Activated naive CD8-positive, alpha-beta T cell treated with anti-CD3 and anti-CD28 coated beads, Interleukin-2, amount 10 ng/mL, durations not matched to agents 7 days and 5 days (primary cell): ENCODE results near the gene TGFB1. TPM values are rescaled to one million over a fixed set of nuclear protein-coding genes. Genes with fewer than 3 reads are reported as not detected.

Experiments
- ATAC-seq: fragments of 150-1000 bp; cut with Tn5 transposase; one replicate; pipeline ENCODE4 v1.10.0; 2021; ENCODE audit warnings: low read depth, moderate library complexity
- POLR2A ChIA-PET: fragments of 350-600 bp; sonication (Branson Sonifier 250); formaldehyde crosslinking; loops from one replicate; lab custom pipeline; 2021; ENCODE audit warnings: antibody characterized with exemption; lab: Charles Lee
- DNase-seq: peaks from one replicate; pipeline ENCODE4 v3.0.0; 2021
- H3K27ac Mint-ChIP-seq: one replicate; pipeline ENCODE4 v1.8.0; 2022; ENCODE audit warnings: mild to moderate bottlenecking, mixed read lengths
- H3K27me3 Mint-ChIP-seq: one replicate; pipeline ENCODE4 v1.8.0; 2022; ENCODE audit warnings: mild to moderate bottlenecking, moderate library complexity, mixed read lengths
- H3K36me3 Mint-ChIP-seq: one replicate; pipeline ENCODE4 v1.8.0; 2021; ENCODE audit warnings: mild to moderate bottlenecking, mixed read lengths
- H3K4me1 Mint-ChIP-seq: one replicate; pipeline ENCODE4 v1.8.0; 2021; ENCODE audit warnings: mixed read lengths
- H3K4me3 Mint-ChIP-seq: one replicate; pipeline ENCODE4 v1.8.0; 2022; ENCODE audit warnings: mild to moderate bottlenecking, moderate library complexity, mixed read lengths
- H3K9me3 Mint-ChIP-seq: one replicate; pipeline ENCODE4 v1.8.0; 2021; ENCODE audit warnings: mixed read lengths
- total RNA-seq, 2 experiments: library from RNA; stranded (reverse); gene quantifications; one replicate each; pipeline ENCODE4 v1.2.3, GENCODE V29; 2021

TGFB1 gene
- total RNA-seq, 2 experiments from 2014 or later: 172 to 179 TPM

DNA sequence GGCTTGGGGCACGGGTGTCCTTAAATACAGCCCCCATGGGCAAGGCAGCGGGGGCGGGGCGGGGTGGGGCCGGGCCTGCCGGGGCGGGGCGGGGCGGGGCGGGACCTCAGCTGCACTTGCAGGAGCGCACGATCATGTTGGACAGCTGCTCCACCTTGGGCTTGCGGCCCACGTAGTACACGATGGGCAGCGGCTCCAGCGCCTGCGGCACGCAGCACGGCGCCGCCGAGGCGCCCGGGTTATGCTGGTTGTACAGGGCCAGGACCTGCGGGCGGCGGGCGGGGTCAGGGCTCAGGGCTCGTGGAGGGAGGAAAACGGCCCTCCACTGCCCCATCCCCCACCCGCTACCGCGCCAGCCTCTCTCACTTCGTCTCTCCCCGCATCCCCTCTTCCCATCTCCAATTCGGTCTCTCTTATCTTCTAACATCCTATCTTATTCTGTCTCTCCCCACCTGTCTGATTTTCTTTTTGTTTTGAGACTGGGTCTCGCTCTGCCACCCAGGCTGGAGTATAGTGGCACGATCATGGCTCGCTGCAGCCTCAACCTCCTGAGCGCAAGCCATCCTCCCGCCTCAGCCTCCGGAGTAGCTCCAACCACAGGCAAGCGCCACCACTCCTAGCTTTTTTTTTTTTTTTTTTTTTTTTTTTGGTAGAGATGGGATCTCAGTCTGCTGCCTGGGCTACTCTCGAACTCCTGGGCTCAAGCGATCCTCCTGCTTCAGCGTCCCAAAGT lies 22.6 kb downstream of the TGFB1 start:
- peak overlapping the region; percentile 35 for H3K27ac Mint-ChIP-seq
- DNase-seq (no peak), ATAC-seq (no peak)
- no peaks in the 10 kb centered on the region for H3K27me3 Mint-ChIP-seq
- POLR2A ChIA-PET: no interaction called here
- H3K9me3 Mint-ChIP-seq: no peaks in the 10 kb centered on the region
- H3K4me1 Mint-ChIP-seq: peaks cover 49% of the 10 kb centered on the region
- peak overlapping the region; percentile 15 for H3K4me3 Mint-ChIP-seq
- peaks cover 33% of the 10 kb centered on the region for H3K36me3 Mint-ChIP-seq

DNA sequence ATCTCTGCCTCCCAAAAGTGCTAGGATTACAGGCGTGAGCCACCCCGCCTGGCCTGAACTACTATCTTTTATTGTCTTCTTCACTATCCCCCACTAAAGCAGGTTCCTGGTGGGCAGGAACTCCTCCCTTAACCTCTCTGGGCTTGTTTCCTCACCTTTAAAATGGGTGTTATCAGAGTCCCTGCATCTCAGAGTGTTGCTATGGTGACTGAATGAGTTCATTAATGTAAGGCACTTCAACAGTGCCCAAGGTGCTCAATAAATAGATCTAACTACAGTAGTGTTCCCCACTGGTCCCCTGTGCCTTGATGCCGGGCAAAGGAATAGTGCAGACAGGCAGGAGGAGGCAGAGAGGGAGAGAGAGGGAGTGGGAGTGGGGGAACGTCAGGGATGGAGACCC lies 23.2 kb downstream of the TGFB1 start:
- peaks cover 34% of the 10 kb centered on the region for H3K36me3 Mint-ChIP-seq

DNA sequence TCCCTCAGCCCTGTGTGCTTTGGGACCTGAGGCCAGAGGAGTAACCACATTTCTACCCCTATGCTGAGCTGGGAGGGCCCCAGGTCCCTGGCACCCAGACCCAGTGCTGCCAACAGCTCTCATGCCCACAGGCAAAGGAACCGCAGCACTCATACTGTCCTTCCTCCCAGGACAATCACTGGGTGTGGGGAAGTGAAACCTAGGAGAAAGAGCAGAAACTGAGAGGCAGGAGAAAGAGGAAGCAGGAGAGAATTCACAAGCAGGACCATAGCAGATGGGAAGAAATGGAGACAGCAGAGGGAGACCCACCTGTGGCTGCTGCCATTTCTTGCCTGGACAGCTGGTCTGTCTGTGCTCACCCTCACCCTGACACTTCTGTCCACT lies 24.9 kb downstream of the TGFB1 start:
- Mint-ChIP-seq H3K27me3 (no peaks in the 10 kb centered on the region), H3K27ac (peak overlapping the region; percentile 87), H3K4me3 (peak overlapping the region; percentile 70), H3K4me1 (peaks cover 48% of the 10 kb centered on the region), H3K36me3 (peaks cover 36% of the 10 kb centered on the region), H3K9me3 (no peaks in the 10 kb centered on the region)
- POLR2A ChIA-PET: interaction anchor here (1.2 to 4.0 kb wide), 6 partner anchors 19 to 65 kb away, joined by 3 to 54 read pairs (median 14); partner anchors contain the start of genes B9D2, HNRNPUL1 and TGFB1
- no peak for ATAC-seq
- no peak for DNase-seq

More for the DNA sequence above, 23.2 kb downstream of the TGFB1 start:
- Mint-ChIP-seq H3K27me3 (no peaks in the 10 kb centered on the region), H3K9me3 (no peaks in the 10 kb centered on the region), H3K27ac (peak overlapping the region; percentile 72), H3K4me3 (peak overlapping the region; percentile 43), H3K4me1 (peaks cover 47% of the 10 kb centered on the region)
- ATAC-seq: no peak
- DNase-seq: no peak
- POLR2A ChIA-PET: interaction anchor here (4.0 kb wide), 1 partner anchor 22 kb away, joined by 54 read pairs; the partner anchor contains the start of gene TGFB1

DNA sequence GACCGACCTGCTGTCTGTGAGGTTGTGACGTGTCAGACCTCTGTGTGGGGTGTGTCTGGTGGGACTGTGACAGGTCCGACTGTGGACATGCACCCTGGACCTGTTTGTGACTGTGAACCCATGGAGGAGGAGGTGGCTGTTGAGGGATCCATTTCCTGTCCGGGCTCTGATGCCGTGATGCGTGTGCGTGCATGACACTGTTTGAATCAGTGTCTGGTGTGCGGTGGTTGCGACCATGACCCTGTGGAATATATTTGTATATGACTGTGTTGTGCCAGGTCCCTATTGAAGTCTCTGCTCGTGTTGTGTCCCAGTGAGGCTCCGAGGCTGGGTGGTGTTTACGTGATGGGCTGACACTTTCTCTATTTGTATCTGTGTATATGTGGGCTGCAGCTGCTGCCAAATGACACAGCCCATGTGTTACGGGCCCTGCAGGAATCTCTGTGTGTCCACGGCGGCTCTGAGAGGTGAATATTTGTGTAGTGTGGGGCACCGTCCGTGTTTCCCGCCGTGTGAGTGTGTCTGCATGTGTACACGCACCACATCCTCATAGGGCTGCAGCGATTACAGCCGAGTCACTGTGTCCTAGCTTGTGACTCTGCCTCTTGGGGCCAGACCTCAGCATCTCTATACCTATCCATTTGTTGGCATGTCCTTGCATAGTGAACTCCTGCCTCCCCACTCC lies 25.4 kb downstream of the TGFB1 start:
- Mint-ChIP-seq H3K4me3 (peak overlapping the region; percentile 70), H3K9me3 (no peaks in the 10 kb centered on the region), H3K36me3 (peaks cover 34% of the 10 kb centered on the region), H3K27me3 (no peaks in the 10 kb centered on the region), H3K4me1 (peaks cover 50% of the 10 kb centered on the region), H3K27ac (peak overlapping the region; percentile 87)
- DNase-seq (peak; percentile 56), ATAC-seq (peak; percentile 46)
- POLR2A ChIA-PET: interaction anchor here (0.6 to 4.0 kb wide), 10 partner anchors 20 to 1872 kb away, joined by 3 to 54 read pairs (median 6); partner anchors contain the start of genes B9D2, HNRNPUL1 and TGFB1

DNA sequence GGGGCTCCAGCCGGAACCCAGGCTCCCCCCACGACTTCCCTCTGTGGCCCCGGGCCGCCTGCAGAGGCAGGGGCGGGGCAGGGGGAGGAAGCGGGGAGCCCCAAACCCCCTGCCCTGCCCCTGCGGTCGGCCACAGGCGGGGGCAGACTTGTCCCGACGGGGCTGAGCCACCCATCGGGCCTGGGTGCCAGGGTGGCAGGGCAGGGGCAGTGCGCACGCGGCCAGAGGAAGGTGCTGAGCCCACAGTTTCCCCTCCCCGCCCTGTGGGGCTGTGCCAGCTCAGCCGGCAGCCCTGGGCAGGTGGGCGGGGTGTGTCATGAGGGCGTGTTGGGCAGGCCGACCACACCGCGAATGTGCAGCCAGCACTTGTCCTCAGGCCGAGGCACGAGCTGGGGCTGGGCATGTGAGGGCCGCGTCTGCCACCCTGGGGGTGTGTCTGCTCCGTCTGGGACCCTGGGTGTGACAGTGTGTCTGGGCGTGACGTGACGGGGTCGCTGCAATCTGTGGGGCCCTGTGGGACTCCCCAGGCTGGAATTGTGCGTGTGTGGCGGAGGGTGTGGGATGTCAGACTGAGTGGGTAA lies 26.1 kb downstream of the TGFB1 start:
- Mint-ChIP-seq H3K36me3 (peaks cover 37% of the 10 kb centered on the region), H3K4me3 (peak overlapping the region; percentile 78), H3K27me3 (no peaks in the 10 kb centered on the region), H3K9me3 (no peaks in the 10 kb centered on the region), H3K27ac (peak overlapping the region; percentile 87), H3K4me1 (peaks cover 54% of the 10 kb centered on the region)
- DNase-seq (peak; percentile 87), ATAC-seq (peak; percentile 58)
- POLR2A ChIA-PET: interaction anchor here (0.5 to 4.0 kb wide), 18 partner anchors 8 to 1871 kb away, joined by 3 to 54 read pairs (median 5); partner anchors contain the start of genes B9D2, HNRNPUL1 and TGFB1

DNA sequence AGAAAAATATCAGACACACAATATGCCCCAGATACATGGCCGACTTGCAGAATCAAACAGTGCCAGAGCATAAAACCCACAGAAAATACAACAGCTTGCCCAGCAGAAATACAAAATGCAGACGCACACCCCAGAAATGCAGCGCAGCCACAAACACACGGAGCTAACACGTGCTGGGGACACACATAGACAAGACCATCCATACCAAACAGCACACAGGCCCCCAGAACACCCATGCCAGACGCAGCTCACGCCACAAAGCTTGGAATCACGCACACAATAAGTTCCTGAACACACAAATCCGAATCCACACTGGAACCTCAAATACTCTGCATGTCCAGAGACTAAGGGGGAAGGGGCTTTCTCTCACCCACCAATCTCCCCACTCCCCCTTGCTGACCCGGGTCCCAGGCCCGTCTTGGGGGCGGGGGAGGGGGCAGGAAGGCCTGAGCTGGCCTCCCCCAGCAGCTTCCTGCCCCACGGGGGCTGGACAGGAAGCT lies 26.6 kb downstream of the TGFB1 start:
- POLR2A ChIA-PET: interaction anchor here (0.5 to 4.0 kb wide), 17 partner anchors 8 to 139 kb away, joined by 3 to 54 read pairs (median 5); partner anchors contain the start of genes B9D2, HNRNPUL1 and TGFB1

DNA sequence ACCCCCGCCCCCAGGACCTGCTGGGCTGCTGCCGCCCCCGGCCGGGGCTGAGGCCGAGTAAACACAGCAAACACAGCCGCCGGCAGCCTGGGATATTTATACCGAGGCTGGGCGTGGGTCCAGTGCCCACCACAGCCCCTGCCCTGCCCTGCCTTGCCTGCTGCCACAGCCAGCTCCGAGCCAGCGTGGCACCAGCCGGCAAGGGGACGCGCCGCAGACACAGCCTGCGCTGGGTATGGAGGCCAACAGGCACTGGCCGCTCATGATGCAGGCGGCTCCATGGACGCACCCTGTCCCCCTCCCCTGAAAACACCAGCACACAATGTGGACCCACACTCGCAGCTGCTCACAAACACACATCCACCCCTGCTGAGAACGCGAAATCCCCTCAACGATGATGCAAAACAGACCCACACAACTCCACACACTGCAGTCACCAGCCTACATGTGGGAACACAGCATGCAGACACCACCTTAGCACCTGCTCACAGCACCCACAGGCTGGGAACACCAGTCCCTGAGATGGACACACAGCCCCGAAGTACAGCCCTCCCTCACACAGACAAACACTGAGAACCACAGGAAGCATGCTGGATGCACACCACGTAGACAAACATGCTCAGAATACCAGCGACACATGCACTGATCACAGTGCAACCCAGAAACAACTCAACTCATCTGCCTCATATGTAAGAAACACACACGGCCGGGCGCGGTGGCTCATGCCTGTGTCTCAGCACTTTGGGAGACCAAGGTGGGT lies 27.6 kb downstream of the TGFB1 start:
- Mint-ChIP-seq H3K36me3 (peaks cover 33% of the 10 kb centered on the region), H3K9me3 (no peaks in the 10 kb centered on the region), H3K27ac (peak overlapping the region; percentile 92), H3K27me3 (no peaks in the 10 kb centered on the region), H3K4me3 (peak overlapping the region; percentile 78), H3K4me1 (peaks cover 50% of the 10 kb centered on the region)
- no peak for ATAC-seq
- POLR2A ChIA-PET: interaction anchor here (1.1 to 3.6 kb wide), 6 partner anchors 10 to 63 kb away, joined by 3 to 33 read pairs (median 10); partner anchors contain the start of genes B9D2 and HNRNPUL1
- no peak for DNase-seq

More for the DNA sequence above, 26.6 kb downstream of the TGFB1 start:
- no peak for DNase-seq
- Mint-ChIP-seq H3K27ac (peak overlapping the region; percentile 92), H3K27me3 (no peaks in the 10 kb centered on the region), H3K9me3 (no peaks in the 10 kb centered on the region), H3K4me3 (peak overlapping the region; percentile 78), H3K4me1 (peaks cover 52% of the 10 kb centered on the region), H3K36me3 (peaks cover 38% of the 10 kb centered on the region)
- peak; percentile 1 for ATAC-seq

DNA sequence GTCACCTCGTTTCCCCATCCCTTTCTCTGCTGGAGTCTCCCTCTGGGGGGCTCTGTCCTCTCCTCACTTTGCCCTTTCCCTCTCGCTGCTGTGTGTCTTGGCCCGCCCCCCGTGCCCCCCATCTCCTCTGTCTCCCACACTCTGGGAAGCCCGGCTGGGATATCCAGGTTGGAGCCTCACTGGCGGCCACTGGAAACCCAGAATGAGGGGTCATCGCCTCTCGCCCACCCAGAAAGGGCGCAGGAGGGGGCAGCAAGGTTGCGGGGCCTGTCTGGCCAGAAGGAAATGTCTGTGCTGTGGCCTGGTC lies 28.1 kb downstream of the TGFB1 start:
- Mint-ChIP-seq H3K9me3 (no peaks in the 10 kb centered on the region), H3K27me3 (no peaks in the 10 kb centered on the region), H3K27ac (peak overlapping the region; percentile 79), H3K4me1 (peaks cover 51% of the 10 kb centered on the region), H3K4me3 (no peak overlapping the region), H3K36me3 (peaks cover 32% of the 10 kb centered on the region)
- ATAC-seq (no peak), DNase-seq (no peak)
- POLR2A ChIA-PET: interaction anchor here (1.1 to 1.8 kb wide), 2 partner anchors 17 to 26 kb away, joined by 3 to 6 read pairs; no protein-coding TSS in a partner anchor

DNA sequence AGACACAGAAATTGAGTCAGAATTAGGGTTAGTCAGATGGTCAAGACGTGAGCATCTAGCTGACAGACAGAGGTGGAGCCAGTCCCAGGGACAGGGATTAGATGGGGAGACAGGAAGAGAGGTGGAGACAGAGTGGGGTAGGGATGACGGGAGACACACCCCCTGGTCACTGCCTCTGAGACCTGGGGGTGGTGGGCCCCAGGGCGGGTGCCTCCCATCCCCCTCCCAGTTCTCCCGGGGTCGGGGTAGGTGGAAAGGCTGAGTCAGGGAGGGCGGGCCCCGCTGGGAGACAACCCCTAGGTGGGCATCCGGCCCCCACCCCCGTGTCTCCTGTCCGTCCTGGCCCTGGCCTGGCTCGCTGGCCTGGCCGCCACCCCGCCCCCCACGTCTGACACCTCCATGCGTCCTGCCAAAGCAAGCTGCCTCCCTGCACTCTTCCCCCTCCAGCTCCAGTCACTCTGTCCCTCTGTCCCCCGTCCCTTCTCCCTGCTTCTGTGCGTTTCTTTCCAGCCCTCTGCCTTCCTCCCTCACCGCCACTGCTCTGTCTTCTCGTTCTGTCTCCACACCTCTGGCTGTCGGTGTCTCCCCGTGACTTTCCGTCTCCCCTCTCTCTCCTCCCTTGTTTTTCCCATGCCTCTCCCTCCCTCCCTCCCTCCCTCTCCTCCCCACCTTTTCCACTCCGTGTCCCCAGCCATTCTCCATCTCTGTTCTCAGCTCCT lies 28.6 kb downstream of the TGFB1 start:
- H3K36me3 Mint-ChIP-seq: peaks cover 30% of the 10 kb centered on the region
- ATAC-seq: no peak

DNA sequence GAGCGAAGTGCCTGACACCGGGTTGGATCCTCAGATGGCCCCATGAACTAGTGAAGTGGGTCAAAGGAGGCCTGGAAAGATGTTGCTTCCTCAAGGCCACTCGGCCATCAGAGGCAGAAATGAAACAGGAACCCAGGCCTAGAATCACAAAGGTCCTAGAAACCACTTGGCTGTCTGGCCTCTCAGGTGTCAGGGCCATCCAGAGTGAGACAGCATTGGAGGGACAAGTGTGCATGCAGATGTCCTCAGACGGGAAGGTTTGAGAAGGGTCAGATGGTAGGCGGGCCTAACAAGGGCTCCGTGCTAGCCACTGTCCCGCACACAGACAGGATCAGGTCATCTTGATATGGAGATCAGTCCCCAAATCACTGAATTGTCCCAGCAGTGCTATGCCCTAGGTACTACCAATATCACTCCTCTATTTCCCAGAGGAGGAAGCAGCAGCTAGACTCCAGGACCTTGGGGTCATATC lies 29.5 kb downstream of the TGFB1 start:
- Mint-ChIP-seq H3K9me3 (no peaks in the 10 kb centered on the region), H3K27ac (peak overlapping the region; percentile 84), H3K36me3 (peaks cover 30% of the 10 kb centered on the region), H3K27me3 (no peaks in the 10 kb centered on the region), H3K4me3 (no peak overlapping the region), H3K4me1 (peaks cover 48% of the 10 kb centered on the region)
- ATAC-seq: no peak
- POLR2A ChIA-PET: interaction anchor here (1.8 kb wide), 1 partner anchor 27 kb away, joined by 6 read pairs; no protein-coding TSS in a partner anchor
- no peak for DNase-seq

More for the DNA sequence above, 28.6 kb downstream of the TGFB1 start:
- no peak for DNase-seq
- H3K27me3 Mint-ChIP-seq: no peaks in the 10 kb centered on the region
- H3K9me3 Mint-ChIP-seq: no peaks in the 10 kb centered on the region
- POLR2A ChIA-PET: interaction anchor here (1.1 to 1.8 kb wide), 2 partner anchors 16 to 26 kb away, joined by 3 to 6 read pairs; no protein-coding TSS in a partner anchor
- H3K4me1 Mint-ChIP-seq: peaks cover 48% of the 10 kb centered on the region
- peak overlapping the region; percentile 84 for H3K27ac Mint-ChIP-seq
- peak overlapping the region; percentile 8 for H3K4me3 Mint-ChIP-seq

DNA sequence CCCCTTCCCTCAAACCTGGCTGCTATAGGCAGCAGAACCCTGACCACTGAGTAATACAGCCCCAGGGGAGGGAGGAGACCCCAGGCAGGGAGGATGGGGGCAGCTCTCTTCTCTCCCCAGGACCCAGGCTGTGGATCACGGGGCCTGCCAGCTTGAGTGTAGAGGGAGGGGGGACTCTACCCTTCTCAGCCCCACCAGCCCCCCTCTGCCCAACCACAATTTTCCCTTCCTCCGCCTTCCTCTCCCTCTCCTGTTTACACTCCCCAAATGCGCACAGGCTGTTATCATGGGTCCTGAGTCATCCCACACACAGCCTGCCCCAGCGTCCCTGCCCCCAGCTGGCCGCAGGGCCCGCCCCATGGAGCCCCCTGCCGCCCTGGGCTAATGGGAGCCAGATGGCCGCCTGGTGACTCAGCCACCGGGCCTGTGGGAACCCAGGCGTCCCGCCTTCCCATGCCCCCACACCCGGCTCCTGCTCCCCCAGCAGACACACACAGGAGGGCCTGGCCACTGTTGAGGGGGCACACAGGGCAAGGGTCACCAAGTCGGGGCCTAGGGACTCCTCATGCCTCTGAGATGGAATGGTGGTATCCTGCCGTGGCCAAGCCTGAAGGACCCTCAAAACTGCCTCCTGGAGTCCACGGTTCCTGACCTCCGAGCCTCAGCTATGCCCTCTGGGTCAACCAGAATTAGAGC lies 30.1 kb downstream of the TGFB1 start:
- no peak overlapping the region for H3K4me3 Mint-ChIP-seq
- no peak for DNase-seq
- peak overlapping the region; percentile 71 for H3K27ac Mint-ChIP-seq
- peaks cover 30% of the 10 kb centered on the region for H3K36me3 Mint-ChIP-seq
- H3K27me3 Mint-ChIP-seq: no peaks in the 10 kb centered on the region
- H3K9me3 Mint-ChIP-seq: no peaks in the 10 kb centered on the region
- ATAC-seq: no peak
- H3K4me1 Mint-ChIP-seq: peaks cover 41% of the 10 kb centered on the region
- POLR2A ChIA-PET: interaction anchor here (1.8 kb wide), 1 partner anchor 28 kb away, joined by 6 read pairs; no protein-coding TSS in a partner anchor
